ENCODE results near the gene PAM. TPM values are rescaled to one million over a fixed set of nuclear protein-coding genes. Genes with fewer than 3 reads are reported as not detected.

The PAM gene
- total RNA-seq, 2 experiments from 2014 or later: 15.1 to 16.1 TPM

DNA sequence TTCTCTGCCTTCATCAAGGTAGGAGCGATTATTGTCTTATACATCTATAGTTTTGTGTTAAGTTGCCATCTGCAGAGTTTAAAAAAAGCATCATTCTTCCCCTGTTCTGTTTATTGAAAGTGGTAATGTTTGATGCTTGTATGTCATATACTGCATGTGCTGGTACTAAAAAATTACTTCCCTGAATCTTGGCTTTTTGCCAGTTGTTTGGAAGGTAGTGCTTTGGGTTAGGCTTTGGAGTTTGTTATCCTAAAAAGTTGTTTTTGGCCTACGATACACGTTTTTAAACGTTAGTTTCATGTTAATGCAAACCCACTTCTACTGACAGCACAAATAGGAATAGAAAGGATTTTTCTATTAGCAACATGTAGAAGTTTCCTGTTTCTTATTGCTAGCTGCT, 206.6 kb downstream of the PAM start:
- DNase-seq (no peak), ATAC-seq (ENCODE audit: poor library complexity) (no peak)
- H3K4me1 ChIP-seq (ENCODE audit: insufficient read depth, low read length): no peaks in the 10 kb centered on the region
- H3K27me3 ChIP-seq (ENCODE audit: control insufficient read depth in 1 of 2, insufficient read depth in 2 of 2, low read length in 2 of 2): no peaks in the 10 kb centered on the region
- H3K27ac ChIP-seq (ENCODE audit: low read depth in 1 of 2, low read length in 2 of 2): no peak overlapping the region
- no peak overlapping the region for H3K27ac Mint-ChIP-seq
- ChIA-PET CTCF (no interaction called here), POLR2A (no interaction called here)
- H3K4me3 ChIP-seq (ENCODE audit: low read length): no peak overlapping the region
- intact Hi-C loops (cut with DNase I, micrococcal nuclease): no loop called here
- no peaks in the 10 kb centered on the region for H3K9me3 ChIP-seq (ENCODE audit: control insufficient read depth in 1 of 2, insufficient read depth in 1 of 2, low read length in 2 of 2)
- H3K4me3 Mint-ChIP-seq: no peak overlapping the region
- TF ChIP-seq, protein P1, sequence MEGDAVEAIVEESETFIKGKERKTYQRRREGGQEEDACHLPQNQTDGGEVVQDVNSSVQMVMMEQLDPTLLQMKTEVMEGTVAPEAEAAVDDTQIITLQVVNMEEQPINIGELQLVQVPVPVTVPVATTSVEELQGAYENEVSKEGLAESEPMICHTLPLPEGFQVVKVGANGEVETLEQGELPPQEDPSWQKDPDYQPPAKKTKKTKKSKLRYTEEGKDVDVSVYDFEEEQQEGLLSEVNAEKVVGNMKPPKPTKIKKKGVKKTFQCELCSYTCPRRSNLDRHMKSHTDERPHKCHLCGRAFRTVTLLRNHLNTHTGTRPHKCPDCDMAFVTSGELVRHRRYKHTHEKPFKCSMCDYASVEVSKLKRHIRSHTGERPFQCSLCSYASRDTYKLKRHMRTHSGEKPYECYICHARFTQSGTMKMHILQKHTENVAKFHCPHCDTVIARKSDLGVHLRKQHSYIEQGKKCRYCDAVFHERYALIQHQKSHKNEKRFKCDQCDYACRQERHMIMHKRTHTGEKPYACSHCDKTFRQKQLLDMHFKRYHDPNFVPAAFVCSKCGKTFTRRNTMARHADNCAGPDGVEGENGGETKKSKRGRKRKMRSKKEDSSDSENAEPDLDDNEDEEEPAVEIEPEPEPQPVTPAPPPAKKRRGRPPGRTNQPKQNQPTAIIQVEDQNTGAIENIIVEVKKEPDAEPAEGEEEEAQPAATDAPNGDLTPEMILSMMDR (IDR thresholded peaks at IDR 0.05): no peak
- H3K27me3 Mint-ChIP-seq: no peaks in the 10 kb centered on the region
- H3K9me3 Mint-ChIP-seq: no peaks in the 10 kb centered on the region
- H3K36me3 Mint-ChIP-seq (ENCODE audit: low read depth): peaks cover 14% of the 10 kb centered on the region
- H3K36me3 ChIP-seq (ENCODE audit: insufficient read depth, low read length): no peaks in the 10 kb centered on the region
- H3K4me1 Mint-ChIP-seq (ENCODE audit: low read depth): no peaks in the 10 kb centered on the region

DNA sequence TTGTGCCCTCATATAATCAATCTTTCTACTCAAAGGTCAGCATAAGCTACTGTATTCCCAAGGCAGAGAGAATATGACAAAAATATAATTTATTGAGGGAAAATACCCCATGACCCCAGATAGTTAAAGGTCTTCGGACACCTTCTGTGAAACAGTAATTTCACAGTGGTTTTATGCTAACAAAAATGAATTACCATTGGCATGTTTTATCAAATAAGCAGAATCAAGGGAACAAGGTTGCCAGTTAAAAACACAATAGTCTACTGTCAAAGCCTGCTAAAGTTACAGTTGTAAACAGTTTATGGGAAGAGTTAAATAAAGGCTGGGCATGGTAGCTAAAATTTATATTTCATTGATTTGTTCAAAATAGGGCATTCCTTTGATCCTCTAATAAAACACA, 210.5 kb downstream of the PAM start:
- H3K4me1 ChIP-seq (ENCODE audit: insufficient read depth, low read length): no peaks in the 10 kb centered on the region
- H3K36me3 ChIP-seq (ENCODE audit: insufficient read depth, low read length): no peaks in the 10 kb centered on the region
- Mint-ChIP-seq H3K4me1 (ENCODE audit: low read depth) (no peaks in the 10 kb centered on the region), H3K27ac (no peak overlapping the region), H3K9me3 (no peaks in the 10 kb centered on the region), H3K4me3 (no peak overlapping the region), H3K36me3 (ENCODE audit: low read depth) (peaks cover 5% of the 10 kb centered on the region), H3K27me3 (no peaks in the 10 kb centered on the region)
- ATAC-seq (ENCODE audit: poor library complexity) (no peak), DNase-seq (no peak)
- TF ChIP-seq, protein P1 (IDR thresholded peaks at IDR 0.05): no peak
- CTCF ChIA-PET: no interaction called here
- no peaks in the 10 kb centered on the region for H3K9me3 ChIP-seq (ENCODE audit: control insufficient read depth in 1 of 2, insufficient read depth in 1 of 2, low read length in 2 of 2)
- intact Hi-C loops (cut with DNase I, micrococcal nuclease): no loop called here
- H3K27me3 ChIP-seq (ENCODE audit: control insufficient read depth in 1 of 2, insufficient read depth in 2 of 2, low read length in 2 of 2): no peaks in the 10 kb centered on the region
- POLR2A ChIA-PET: no interaction called here
- no peak overlapping the region for H3K27ac ChIP-seq (ENCODE audit: low read depth in 1 of 2, low read length in 2 of 2)
- no peak overlapping the region for H3K4me3 ChIP-seq (ENCODE audit: low read length)

DNA sequence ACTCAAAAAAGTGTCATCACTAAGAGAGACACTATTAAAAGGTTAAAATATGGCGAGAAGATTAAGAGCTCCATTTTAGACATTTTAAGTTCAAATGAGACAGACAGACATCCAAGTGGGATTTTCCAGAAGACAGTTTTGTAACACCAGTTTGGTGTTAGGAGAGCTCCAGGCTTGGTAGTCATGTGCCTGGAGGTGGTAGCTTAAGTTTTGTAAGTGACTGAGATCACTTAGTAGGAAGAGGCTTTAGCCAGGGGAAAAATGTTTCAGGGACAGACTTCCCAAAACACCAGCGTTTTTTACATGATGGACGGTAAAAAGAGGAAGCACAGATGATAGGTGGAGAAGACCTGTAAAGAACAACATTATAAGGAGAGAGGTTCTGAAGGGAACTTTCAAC, 214.5 kb downstream of the PAM start:
- Mint-ChIP-seq H3K27ac (no peak overlapping the region), H3K36me3 (ENCODE audit: low read depth) (peaks cover 4% of the 10 kb centered on the region), H3K27me3 (no peaks in the 10 kb centered on the region), H3K4me3 (no peak overlapping the region), H3K4me1 (ENCODE audit: low read depth) (no peaks in the 10 kb centered on the region), H3K9me3 (no peaks in the 10 kb centered on the region)
- Histone ChIP-seq H3K9me3 (ENCODE audit: control insufficient read depth in 1 of 2, insufficient read depth in 1 of 2, low read length in 2 of 2) (no peaks in the 10 kb centered on the region), H3K27me3 (ENCODE audit: control insufficient read depth in 1 of 2, insufficient read depth in 2 of 2, low read length in 2 of 2) (no peaks in the 10 kb centered on the region), H3K4me3 (ENCODE audit: low read length) (no peak overlapping the region), H3K27ac (ENCODE audit: low read depth in 1 of 2, low read length in 2 of 2) (no peak overlapping the region), H3K4me1 (ENCODE audit: insufficient read depth, low read length) (no peaks in the 10 kb centered on the region), H3K36me3 (ENCODE audit: insufficient read depth, low read length) (peaks cover 4% of the 10 kb centered on the region)
- ChIA-PET POLR2A (no interaction called here), CTCF (no interaction called here)
- TF ChIP-seq, protein P1 (IDR thresholded peaks at IDR 0.05): no peak
- intact Hi-C loops (cut with DNase I, micrococcal nuclease): loop anchor here in 1 of 2 experiments (5.0 kb wide), 1 partner anchor 187 kb away; no protein-coding TSS in a partner anchor
- ATAC-seq (ENCODE audit: poor library complexity): no peak
- no peak for DNase-seq

All from CD4-positive, alpha-beta T cell (primary cell).